Globus pallidus (tissue), 1 donor: ENCODE data around the gene OR11L1.

Experiments
- DNase-seq: peaks from one replicate; pipeline ENCODE4 v3.0.0-alpha.2; 2015; ENCODE audit warnings: low spot score

OR11L1 gene

GRCh38 chr1:247812637-247813036 lies 29.1 kb downstream of the OR11L1 start:
- no peak for DNase-seq

GRCh38 chr1:247797518-247797917 lies 44.2 kb downstream of the OR11L1 start:
- DNase-seq: no peak
